Measurements from ENCODE around the gene STK32B. TPM values are rescaled to one million over a fixed set of nuclear protein-coding genes. Genes with fewer than 3 reads are reported as not detected.

The STK32B gene
- total RNA-seq, 2 donors from 2014 or later: 0.52 to 1.4 TPM

DNA sequence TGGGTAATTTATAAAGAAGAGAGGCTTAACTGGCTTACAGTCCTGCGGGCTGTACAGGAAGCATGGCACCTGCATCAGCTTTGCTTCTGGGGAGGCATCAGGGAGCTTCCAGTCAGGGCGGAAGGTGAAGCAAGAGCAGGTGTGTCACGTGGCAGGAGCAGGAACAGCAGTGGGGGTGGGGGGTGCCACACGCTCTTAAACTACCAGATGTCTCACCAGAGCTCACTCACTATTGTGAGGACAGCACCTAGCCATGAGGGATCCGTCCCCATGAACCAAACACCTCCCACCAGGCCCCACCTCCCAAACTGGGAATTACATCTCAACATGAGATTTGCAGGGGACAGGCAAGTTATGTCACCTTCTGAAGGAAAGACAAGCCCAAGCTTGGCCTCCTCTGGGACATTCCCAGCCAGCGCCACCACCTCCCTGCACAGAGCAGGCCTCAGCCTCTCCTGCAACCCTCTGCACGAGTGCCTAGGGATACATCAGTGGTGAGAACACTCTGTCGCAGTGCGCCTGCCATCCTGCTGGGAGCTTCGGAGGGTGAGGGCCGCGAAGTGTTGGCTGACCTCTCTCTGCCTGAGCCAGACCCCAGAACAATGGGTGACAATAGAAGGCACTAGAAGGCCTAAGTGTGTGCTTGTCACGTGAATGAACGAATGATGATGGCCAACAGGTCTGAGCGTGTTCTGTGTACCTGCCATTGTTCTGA, 412.8 kb downstream of the STK32B start:
- no peak for ATAC-seq
- intact Hi-C loops (cut with DNase I): no loop called here
- DNase-seq: no peak

GRCh38 chr4:5465529-5465928, 414.2 kb downstream of the STK32B start:
- ATAC-seq: no peak
- intact Hi-C loops (cut with DNase I): no loop called here
- DNase-seq: no peak

DNA sequence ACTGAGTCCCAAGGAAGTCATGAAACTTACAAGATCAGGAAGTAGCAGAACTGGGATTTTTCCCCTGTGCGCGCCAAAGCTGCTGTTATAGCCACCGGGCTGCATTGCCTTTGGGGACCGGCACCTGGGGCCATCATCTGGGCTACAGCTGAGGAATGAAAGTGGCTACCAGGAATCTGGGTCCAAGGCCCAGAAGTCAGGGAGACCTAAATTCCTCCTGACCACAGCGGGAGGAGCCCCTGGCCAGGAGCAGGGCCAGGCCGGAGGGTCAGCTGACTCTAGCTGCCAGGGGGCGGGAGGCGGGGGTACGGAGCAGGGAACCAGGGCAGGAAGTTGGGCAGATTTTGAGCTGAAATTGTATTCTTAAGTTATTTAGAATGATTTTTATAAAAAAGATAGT, 414.7 kb downstream of the STK32B start:
- ATAC-seq: no peak
- intact Hi-C loops (cut with DNase I): no loop called here
- DNase-seq: no peak

DNA sequence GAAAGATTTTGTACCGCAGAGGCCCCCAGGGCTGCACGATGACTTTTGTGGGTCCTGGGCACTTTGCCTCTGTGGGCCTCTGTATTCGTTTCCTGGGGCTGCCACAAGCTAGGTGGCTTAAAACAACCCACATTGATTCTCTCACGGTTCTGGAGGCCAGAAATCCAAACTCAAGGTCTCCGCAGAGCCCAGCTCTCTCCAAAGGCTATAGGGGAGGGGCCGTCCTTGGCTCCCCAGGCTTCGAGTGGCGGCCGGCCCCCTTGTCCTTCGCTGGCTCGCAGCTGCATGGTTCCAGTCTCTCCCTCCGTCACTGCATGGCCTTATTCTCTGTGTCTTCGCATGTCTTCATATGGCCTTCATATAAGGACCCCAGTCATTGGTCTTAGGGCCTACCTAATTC, 415.8 kb downstream of the STK32B start:
- ATAC-seq (no peak), DNase-seq (no peak)
- intact Hi-C loops (cut with DNase I): no loop called here

DNA sequence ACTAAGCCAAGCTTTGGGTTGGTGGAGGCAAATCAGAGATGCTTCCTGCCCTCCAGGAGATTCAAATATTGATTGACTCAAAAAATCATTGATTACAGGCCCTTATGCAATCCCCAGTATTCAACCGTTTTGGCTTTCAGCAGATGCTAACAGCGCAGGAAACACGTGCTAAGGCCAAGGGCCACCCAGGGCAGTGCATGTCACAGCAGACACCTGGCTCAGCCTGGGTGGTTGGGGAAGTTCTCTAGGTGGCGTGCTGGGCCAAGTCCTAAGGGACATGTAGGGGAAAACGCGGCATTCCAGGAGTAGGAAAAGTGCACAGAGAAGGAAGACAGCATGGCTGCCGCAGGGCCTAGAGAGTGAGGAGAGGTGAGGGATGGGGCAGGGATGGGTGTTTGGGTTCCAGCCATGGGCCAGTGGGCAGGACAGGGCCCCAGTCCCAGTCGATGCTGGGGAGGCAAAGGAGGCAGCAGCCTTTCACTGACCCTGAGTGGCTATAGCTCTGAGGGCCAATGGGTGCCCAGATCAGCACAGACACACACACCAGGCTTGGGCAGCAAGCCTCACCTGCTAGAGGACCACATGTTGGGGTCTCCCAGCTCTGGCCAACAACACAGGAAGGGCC, 418.0 kb downstream of the STK32B start:
- intact Hi-C loops (cut with DNase I): no loop called here
- DNase-seq: no peak
- ATAC-seq: no peak

GRCh38 chr4:5469861-5470260, 418.6 kb downstream of the STK32B start:
- no peak for DNase-seq
- no peak for ATAC-seq
- intact Hi-C loops (cut with DNase I): no loop called here

GRCh38 chr4:5470318-5471198, 419.3 kb downstream of the STK32B start:
- DNase-seq (no peak), ATAC-seq (no peak)
- intact Hi-C loops (cut with DNase I): no loop called here

GRCh38 chr4:5471206-5471605, 419.9 kb downstream of the STK32B start:
- no peak for DNase-seq
- ATAC-seq: no peak
- intact Hi-C loops (cut with DNase I): no loop called here

GRCh38 chr4:5471691-5472090, 420.4 kb downstream of the STK32B start:
- DNase-seq: no peak
- intact Hi-C loops (cut with DNase I): no loop called here
- ATAC-seq: no peak

DNA sequence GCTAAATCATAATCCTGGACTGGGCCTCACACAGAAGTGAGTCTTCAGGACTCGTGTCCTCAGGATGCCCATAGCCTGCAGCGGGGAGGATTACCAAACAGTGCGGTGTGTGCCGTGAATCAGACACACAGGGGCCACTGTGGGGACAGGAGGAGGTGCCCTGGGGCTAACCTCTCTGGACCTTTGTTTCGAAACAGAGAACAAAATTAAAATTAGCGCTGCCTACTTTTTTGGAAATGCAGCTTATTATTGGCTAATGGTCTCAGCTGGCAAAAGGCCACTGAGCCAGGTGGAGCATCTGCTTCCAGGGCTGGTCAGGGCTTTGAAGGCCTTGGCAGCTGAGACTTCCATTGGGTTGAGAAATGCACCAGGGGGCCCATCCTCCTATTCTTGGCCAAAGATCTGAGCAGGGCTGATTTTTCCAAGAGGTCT, 420.9 kb downstream of the STK32B start:
- DNase-seq: no peak
- intact Hi-C loops (cut with DNase I): no loop called here
- ATAC-seq: no peak

DNA sequence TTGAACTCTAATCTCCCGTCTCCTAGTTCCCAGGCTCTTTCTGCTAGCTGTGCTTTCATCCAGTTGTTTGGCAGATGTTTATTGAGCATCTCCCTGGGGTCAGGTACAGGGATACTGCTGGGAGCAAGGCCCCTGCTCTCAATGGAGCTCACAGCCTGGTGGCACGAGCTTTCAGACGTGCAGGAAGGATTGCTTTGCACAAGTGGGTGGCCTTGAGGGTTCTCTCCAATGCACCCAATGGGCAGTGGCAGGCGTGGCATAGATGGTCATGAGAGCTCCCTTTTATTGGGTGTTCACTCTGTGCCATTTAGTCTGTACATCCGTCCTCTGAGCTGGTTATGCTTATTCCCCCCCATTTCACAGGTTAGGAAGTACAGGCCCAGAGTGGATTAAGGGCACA, 421.8 kb downstream of the STK32B start:
- intact Hi-C loops (cut with DNase I): no loop called here
- DNase-seq: no peak
- ATAC-seq: no peak

DNA sequence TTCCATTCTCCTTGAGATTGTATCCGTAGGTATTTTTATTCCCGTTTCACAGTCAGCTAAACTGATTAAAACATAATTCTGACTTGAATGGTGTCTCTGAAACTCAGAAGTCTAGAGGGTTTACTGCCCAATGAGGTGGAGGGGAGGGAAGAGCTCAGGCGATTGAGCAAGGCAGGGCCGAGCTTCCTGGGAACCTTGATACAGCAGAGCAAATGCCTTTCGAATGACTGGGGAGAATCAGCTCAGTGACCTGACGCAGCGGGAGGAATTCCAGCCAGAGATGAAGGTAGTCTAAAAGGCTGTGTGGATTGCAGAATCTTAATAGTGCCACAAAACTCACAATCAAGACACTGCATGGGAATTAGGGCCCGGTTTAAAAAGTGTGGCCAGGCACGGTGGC, 423.5 kb downstream of the STK32B start:
- intact Hi-C loops (cut with DNase I): no loop called here
- ATAC-seq (no peak), DNase-seq (no peak)

GRCh38 chr4:5477613-5478012, 426.3 kb downstream of the STK32B start:
- ATAC-seq: no peak
- no peak for DNase-seq
- intact Hi-C loops (cut with DNase I): no loop called here

DNA sequence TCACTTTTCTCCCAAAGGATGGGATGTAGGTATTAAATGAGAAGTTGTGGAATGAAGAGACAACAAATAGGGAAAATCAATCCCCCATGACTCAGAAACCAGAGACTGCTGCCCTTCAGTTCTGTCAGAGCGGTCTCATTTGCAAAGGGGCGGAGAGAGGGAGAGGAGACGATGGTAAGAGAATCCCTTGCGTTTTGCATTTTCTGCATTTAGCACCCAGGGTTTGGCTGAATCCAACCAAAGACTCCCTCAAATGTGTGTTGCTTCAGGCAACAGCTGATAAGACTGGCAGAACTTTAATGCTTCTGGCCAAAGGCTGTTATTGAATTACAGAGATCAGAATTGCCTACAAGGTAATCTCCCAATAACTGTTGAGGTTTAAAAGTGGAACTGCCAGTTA, 426.9 kb downstream of the STK32B start:
- DNase-seq: no peak
- intact Hi-C loops (cut with DNase I): no loop called here
- ATAC-seq: no peak

- ATAC-seq (no peak), DNase-seq (no peak)
- intact Hi-C loops (cut with DNase I): no loop called here
Measured at GRCh38 chr4:5478697-5479096, 427.4 kb downstream of the STK32B start.

DNA sequence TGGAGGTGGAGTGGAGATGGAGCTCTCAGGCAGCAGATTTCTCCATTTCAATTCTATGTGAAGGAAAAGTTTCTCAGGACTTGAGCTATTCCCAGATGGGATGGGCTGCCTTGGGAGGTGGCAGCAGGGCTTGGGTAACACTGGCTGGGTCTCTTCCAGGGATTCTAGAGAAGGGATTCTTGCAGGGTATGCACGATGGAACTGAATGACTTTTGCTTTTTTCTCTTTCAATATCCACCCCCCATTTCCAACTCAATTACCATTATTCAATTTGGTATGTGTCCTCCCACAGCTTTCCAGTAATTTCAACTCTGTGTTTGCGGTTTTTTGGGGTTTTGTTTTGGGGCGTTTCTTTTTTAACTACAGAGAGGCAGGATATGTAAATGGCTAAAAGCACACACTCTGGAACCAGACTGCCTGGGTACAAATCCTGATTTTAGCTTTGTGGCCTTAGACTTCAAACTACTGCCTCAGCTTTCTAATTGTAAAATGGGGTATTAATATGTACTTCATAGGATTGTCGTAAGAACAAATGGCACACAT, 428.3 kb downstream of the STK32B start:
- intact Hi-C loops (cut with DNase I): no loop called here

DNA sequence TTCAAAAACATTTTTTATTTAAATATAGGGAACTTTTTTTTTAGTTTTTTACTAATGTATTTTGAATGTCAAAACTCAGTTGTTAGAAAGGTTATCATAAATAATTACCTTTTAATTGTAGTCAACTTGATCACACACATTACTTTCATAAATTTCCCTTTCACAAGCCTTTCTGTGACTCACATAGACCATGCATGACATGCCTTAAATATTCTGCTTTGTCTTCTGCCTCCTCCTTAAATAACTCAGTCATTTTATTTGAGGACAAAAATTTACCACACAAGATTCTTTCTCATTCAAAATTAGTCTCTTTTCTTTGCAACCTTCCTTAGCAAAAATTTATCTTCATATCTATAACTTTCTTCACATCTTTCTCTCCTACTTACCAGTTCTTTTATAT, 437.1 kb downstream of the STK32B start:
- ATAC-seq: no peak

More for the DNA sequence above, 428.3 kb downstream of the STK32B start:
- ATAC-seq (no peak), DNase-seq (no peak)

DNA sequence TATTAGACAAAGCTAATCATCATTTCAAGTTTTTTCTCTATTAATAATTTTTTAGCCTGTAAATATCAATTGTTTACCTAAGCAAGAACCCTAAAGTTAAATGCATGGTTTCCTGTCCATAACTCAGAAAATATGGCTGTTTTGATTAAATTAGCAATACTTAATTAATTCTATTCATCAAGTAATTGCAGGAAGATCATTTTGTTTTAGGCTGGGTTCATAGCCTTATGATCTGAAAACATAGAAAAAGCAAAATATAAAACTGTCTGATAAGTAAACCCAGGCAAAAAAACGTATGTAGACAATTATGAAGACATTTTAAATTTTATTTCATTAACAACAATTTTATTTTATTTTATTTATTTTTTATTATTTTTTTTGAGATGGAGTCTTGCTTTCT, 438.0 kb downstream of the STK32B start:
- intact Hi-C loops (cut with DNase I): no loop called here

More for the DNA sequence above, 437.1 kb downstream of the STK32B start:
- intact Hi-C loops (cut with DNase I): no loop called here
- no peak for DNase-seq

GRCh38 chr4:5497489-5497888, 446.2 kb downstream of the STK32B start:
- intact Hi-C loops (cut with DNase I): no loop called here
- no peak for DNase-seq

More for the DNA sequence above, 438.0 kb downstream of the STK32B start:
- DNase-seq (no peak), ATAC-seq (no peak)

DNA sequence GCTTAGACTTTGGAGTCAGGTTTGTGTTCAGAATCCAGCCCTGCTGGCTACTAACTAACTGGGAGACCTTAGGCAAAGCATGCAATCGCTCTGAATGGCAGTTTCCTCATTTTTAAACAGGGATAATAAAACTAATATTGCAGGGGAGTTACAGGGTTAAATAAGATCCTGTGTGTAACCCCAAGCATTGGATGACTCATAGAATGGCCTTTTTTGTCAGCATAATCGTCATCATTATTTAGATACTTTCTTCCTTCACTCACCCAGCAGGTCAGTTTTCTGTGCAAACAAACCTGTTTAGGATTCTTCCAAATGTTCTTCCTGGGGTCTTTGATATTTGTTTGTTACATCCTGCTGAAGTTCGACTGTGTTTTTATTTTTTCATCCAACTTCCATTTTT, 448.9 kb downstream of the STK32B start:
- intact Hi-C loops (cut with DNase I): no loop called here
- no peak for ATAC-seq
- DNase-seq: no peak

More at GRCh38 chr4:5497489-5497888, 446.2 kb downstream of the STK32B start:
- ATAC-seq: no peak
